DND-41 (cell line): ENCODE data around the gene UBL7.

Experiments used
- ATAC-seq: fragments of 200-7000 bp; cut with Tn5 transposase; 3 replicates; pipeline ENCODE4 v1.9.1; 2021; ENCODE audit warnings: low read depth; ENCODE audit not compliant: insufficient read depth
- DNase-seq: peaks from one replicate; pipeline ENCODE4 v3.0.0-alpha.2; 2020
- H2AFZ ChIP-seq: 2 replicates; pipeline ENCODE4 v1.6.0; 2012; ENCODE audit warnings: low read depth, low read length
- H3K27ac ChIP-seq: 2 replicates; pipeline ENCODE4 v1.5.1; 2012; ENCODE audit warnings: low read length, inconsistent platforms
- H3K27me3 ChIP-seq: fragments of 200-600 bp; sonication (generic); 2 replicates; pipeline ENCODE4 v1.6.0; 2012; ENCODE audit warnings: low read length, mild to moderate bottlenecking, inconsistent platforms; ENCODE audit not compliant: insufficient read depth, poor library complexity
- H3K36me3 ChIP-seq: 2 replicates; pipeline ENCODE4 v1.5.1; 2012; ENCODE audit warnings: low read length, inconsistent platforms; ENCODE audit not compliant: insufficient read depth
- H3K4me1 ChIP-seq: 2 replicates; pipeline ENCODE4 v1.5.1; 2012; ENCODE audit warnings: mild to moderate bottlenecking, low read length; ENCODE audit not compliant: insufficient read depth
- H3K4me2 ChIP-seq: 2 replicates; pipeline ENCODE4 v1.6.0; 2012; ENCODE audit warnings: mild to moderate bottlenecking, moderate library complexity, low read length, inconsistent platforms; ENCODE audit not compliant: insufficient read depth
- H3K4me3 ChIP-seq, 2 experiments: fragments of 200-600 bp in 1 of 2; shearing (Covaris generic) in 1 of 2; 2 replicates each; pipeline ENCODE4 v1.5.1; 2012 to 2016; ENCODE audit warnings: inconsistent platforms in 2 of 2, low read length in 2 of 2, mild to moderate bottlenecking in 2 of 2, low read depth in 1 of 2, moderate library complexity in 1 of 2
- H3K79me2 ChIP-seq: 2 replicates; pipeline ENCODE4 v1.6.0; 2012; ENCODE audit warnings: low read length, inconsistent platforms; ENCODE audit not compliant: insufficient read depth
- H3K9ac ChIP-seq: 2 replicates; pipeline ENCODE4 v1.6.0; 2012; ENCODE audit warnings: low read depth, mild to moderate bottlenecking, inconsistent platforms, low read length, moderate library complexity
- H3K9me3 ChIP-seq: 2 replicates; pipeline ENCODE4 v1.5.1; 2012; ENCODE audit warnings: low read length, moderate library complexity, mild to moderate bottlenecking, inconsistent platforms; ENCODE audit not compliant: insufficient read depth, severe bottlenecking
- H4K20me1 ChIP-seq: 2 replicates; pipeline ENCODE4 v1.6.0; 2012; ENCODE audit warnings: low read length; ENCODE audit not compliant: insufficient read depth
- EZH2 ChIP-seq: IDR thresholded peaks from 3 replicates; pipeline ENCODE4 v1.6.1; 2012; ENCODE audit warnings: borderline replicate concordance, low read depth, mild to moderate bottlenecking, moderate library complexity, low read length, inconsistent platforms; ENCODE audit not compliant: severe bottlenecking
- TF ChIP-seq, protein P1 (sequence below): IDR thresholded peaks from 2 replicates; pipeline ENCODE4 v1.5.1; 2012; ENCODE audit warnings: borderline replicate concordance, low read length, moderate library complexity, mild to moderate bottlenecking; ENCODE audit not compliant: poor library complexity, severe bottlenecking; ENCODE audit errors: extremely low read depth

Gene UBL7

DNA sequence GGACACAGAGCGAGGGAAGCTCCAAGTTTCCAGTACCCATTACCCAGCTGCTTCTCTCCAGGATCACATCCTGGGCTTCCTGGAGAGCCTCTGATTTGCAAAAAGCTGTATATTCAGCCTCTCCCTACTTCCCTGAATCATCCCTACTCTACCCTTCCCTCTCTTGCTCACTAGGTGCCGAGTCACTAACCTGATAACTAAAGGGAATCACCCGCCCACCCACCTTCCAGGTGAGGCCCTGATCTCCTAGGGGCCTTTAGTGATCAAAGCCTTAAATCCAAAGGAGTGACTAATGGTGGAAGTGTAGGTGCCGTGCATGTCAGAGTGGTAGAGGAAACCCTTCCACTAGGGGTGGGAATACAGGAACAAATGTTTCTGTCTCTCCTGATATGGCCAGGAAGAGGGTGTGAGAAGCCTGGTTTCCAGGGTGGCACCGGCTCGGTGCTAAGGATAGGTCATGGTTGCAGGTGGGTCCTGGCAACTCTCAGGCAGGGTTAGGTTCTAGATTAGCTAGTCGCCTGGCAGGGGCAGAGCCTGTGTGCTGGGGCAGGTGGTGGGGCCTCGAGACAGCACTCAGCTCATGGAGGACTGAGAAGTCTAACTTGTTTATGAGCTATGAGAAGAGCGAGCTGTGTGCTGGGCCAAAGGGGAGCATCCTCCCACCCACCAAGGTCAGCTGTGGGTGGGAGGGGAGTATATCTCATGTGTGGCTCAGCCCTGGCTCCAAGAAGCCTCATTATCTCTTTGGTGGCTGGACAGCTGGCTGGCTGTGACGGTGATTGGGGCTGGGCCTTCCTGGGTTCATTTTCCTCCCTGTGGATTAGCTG is 37.3 kb downstream of the UBL7 start:
- no peak overlapping the region for H3K27ac ChIP-seq

DNA sequence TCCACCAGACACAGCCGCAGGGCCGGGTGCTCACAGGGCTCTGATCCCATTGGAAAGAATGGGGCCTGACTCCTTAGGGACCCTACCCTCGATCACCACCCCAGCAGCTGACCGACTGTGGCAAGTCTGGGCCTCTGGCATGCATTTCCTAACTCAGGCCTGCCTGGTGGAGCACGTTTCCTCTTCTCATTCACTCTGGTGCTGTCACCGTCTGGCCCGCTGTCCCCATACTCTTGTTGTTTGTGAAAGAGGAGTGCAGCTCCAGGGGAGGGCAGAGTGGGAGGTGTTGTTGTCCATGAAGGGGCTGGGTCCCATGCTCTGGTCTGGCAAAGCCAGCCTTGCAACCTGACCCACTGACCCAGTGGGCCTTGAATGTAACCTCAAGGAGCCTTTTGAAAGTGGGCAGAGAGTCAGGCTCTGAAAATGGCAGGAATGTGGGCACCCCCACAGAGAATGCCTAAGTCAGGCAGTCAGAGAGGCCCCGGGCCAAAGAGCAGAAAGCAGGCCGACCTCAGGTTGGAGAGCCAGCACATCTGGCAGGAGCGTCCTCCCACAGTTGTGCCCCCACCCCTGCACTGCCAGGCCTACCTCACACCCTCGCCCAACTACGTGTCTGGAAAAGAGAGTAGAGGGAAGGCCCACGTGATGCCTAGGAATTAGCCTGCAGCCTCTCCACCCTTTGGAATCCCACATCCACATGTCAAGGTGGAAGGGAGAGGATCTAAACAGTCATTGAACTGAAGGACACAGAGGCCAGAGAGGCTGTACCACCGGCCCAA is 38.1 kb downstream of the UBL7 start:
- DNase-seq (no peak), ATAC-seq (no peak)
- Histone ChIP-seq H3K27ac (no peak overlapping the region), H3K27me3 (no peaks in the 10 kb centered on the region), H3K9ac (no peak overlapping the region), H3K79me2 (peaks cover 69% of the 10 kb centered on the region), H3K4me1 (no peaks in the 10 kb centered on the region), H3K36me3 (no peaks in the 10 kb centered on the region), H3K4me2 (no peak overlapping the region), H4K20me1 (peaks cover 57% of the 10 kb centered on the region), H3K9me3 (no peaks in the 10 kb centered on the region), H2AFZ (no peak overlapping the region), H3K4me3 (no peak overlapping the region)
- TF ChIP-seq, protein P1, sequence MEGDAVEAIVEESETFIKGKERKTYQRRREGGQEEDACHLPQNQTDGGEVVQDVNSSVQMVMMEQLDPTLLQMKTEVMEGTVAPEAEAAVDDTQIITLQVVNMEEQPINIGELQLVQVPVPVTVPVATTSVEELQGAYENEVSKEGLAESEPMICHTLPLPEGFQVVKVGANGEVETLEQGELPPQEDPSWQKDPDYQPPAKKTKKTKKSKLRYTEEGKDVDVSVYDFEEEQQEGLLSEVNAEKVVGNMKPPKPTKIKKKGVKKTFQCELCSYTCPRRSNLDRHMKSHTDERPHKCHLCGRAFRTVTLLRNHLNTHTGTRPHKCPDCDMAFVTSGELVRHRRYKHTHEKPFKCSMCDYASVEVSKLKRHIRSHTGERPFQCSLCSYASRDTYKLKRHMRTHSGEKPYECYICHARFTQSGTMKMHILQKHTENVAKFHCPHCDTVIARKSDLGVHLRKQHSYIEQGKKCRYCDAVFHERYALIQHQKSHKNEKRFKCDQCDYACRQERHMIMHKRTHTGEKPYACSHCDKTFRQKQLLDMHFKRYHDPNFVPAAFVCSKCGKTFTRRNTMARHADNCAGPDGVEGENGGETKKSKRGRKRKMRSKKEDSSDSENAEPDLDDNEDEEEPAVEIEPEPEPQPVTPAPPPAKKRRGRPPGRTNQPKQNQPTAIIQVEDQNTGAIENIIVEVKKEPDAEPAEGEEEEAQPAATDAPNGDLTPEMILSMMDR: no peak
- TF ChIP-seq EZH2: no peak

More for the DNA sequence above, 37.3 kb downstream of the UBL7 start:
- Histone ChIP-seq H4K20me1 (peaks cover 61% of the 10 kb centered on the region), H3K4me2 (no peak overlapping the region), H3K9ac (no peak overlapping the region), H3K4me3 (no peak overlapping the region), H3K79me2 (peaks cover 75% of the 10 kb centered on the region), H3K27me3 (no peaks in the 10 kb centered on the region), H3K9me3 (no peaks in the 10 kb centered on the region), H2AFZ (no peak overlapping the region), H3K4me1 (no peaks in the 10 kb centered on the region; the same call in 1 of the 2 replicates), H3K36me3 (no peaks in the 10 kb centered on the region)
- TF ChIP-seq, protein P1: no peak
- no peak for TF ChIP-seq EZH2
- ATAC-seq: no peak
- DNase-seq: no peak

DNA sequence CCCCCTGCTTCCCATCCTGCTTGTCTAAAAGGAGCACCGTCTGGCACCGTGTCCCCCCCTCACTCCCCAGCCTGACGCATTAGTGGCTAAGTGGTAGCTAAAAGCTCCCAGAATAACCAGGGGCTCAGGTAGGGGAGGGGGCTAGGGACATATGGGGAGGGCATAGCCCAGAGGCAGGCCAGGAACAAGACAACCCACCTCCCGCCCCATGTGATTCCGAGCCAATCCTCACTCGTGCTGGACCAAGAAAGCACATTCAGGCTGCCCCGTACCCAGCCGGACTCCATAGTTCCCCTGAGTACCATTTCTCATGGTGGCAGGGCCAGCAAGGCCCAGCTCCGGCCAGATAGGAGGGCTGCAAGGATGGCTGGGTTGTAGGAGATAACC is 38.7 kb downstream of the UBL7 start:
- H3K36me3 ChIP-seq: 0 out of 2 replicates have a peak, but pooled peaks cover 5% of the 10 kb centered on the region
- ATAC-seq (no peak), DNase-seq (no peak)
- H3K4me1 ChIP-seq: no peaks in the 10 kb centered on the region
- H3K4me3 ChIP-seq: no peak overlapping the region
- H3K79me2 ChIP-seq: peaks cover 64% of the 10 kb centered on the region
- no peak overlapping the region for H2AFZ ChIP-seq
- no peak overlapping the region for H3K27ac ChIP-seq
- no peaks in the 10 kb centered on the region for H3K9me3 ChIP-seq
- no peak for TF ChIP-seq EZH2
- TF ChIP-seq, protein P1: no peak
- H4K20me1 ChIP-seq: peaks cover 53% of the 10 kb centered on the region
- no peak overlapping the region for H3K9ac ChIP-seq
- H3K27me3 ChIP-seq: no peaks in the 10 kb centered on the region
- H3K4me2 ChIP-seq: no peak overlapping the region
